ENCODE data around the gene RILPL2. TPM values are rescaled to one million over a fixed set of nuclear protein-coding genes. Genes with fewer than 3 reads are reported as not detected.

Gene RILPL2
- total and polyA plus RNA-seq, 2 of the 13 experiments (the other 11 are each of a cell fraction or from before 2014, with no cell fraction given): 2.7 to 8.1 TPM

DNA sequence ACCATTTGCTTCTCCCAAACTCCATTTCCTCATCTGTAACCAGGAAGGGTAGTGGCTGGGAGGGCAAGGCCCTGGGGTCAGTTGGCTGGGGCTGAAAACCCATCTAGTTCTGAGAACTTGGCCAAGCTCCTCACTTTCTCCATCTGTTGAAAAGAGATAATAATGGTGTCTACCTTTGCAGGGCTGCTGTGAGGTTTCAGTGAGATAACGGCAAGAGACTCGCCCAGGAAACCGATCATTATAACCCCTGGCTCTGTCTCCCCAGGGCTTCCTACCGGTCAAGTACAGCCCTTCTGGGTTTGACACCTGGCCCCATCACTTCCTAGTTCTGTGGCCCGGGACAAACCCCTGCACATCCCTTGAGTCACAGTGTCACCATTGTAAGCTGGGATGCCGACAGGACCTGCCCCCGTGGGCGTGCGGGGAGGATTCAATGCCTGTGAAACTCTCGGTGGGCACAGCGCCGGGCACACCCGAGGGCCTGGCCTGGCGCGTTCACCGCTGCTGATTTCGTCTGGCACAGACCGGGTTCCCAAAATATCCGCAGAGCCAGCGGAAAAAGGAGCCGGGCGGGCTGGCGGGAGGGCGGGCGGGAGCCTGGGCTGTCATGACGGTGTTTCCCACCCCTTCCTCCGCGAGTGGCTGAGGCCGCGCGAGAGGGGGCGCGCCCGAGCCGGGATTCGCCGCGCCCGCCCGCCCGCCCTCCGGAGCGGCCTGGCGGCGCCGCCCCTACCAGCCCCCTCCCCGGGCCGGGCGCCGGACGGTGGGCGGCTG, 48.1 kb downstream of the RILPL2 start:
- in situ Hi-C loops (cut with HindIII; ENCODE audit: extremely low pct_ligation_motif_present, low pct_unique_long_range_greater_than_20kb) (no loop called here), intact Hi-C loops (cut with micrococcal nuclease; ENCODE audit: unreplicated experiment) (no loop called here)
- 4% methylated on average over 5 of the region's 52 CpGs for WGBS (ENCODE audit: low lambda C conversion rate)
- ChIA-PET CTCF (ENCODE audit: low intra/inter-chr PET ratio, low total read pairs) (no interaction called here), POLR2A (interaction anchor here (1.1 to 2.2 kb wide), 3 partner anchors 23 to 155 kb away, joined by 4 to 22 read pairs (median 5); partner anchors contain the start of genes MPHOSPH9, MTRFR and SBNO1)
- Histone ChIP-seq H3K4me1 (ENCODE audit: insufficient read depth, low read length) (peaks cover 48% of the 10 kb centered on the region), H3K79me2 (ENCODE audit: insufficient read depth, low read length) (peaks cover 26% of the 10 kb centered on the region), H2AFZ (ENCODE audit: low read length) (no peak overlapping the region), H3K4me2 (ENCODE audit: low read depth, low read length) (peak overlapping the region; percentile 88), H3K9ac (ENCODE audit: insufficient read depth, low read depth, low read length) (peak overlapping the region; percentile 64), H3K9me3 (ENCODE audit: low read length) (no peaks in the 10 kb centered on the region), H3K36me3 (replicated peaks in 1 of 2; ENCODE audit: control insufficient read depth in 1 of 2, insufficient read depth in 2 of 2, low read length in 2 of 2) (peaks cover 9 to 24% of the 10 kb centered on the region in 2 experiments), H3K27me3 (ENCODE audit: control insufficient read depth in 1 of 2, insufficient read depth in 2 of 2, low read length in 2 of 2) (no peaks in the 10 kb centered on the region), H3K4me3 (replicated peaks in 1 of 3; ENCODE audit: insufficient read depth in 1 of 3, low read depth in 2 of 3, low read length in 3 of 3) (peak overlapping the region; percentile 78 to 85 (median 81)), H4K20me1 (ENCODE audit: insufficient read depth, low read length) (no peaks in the 10 kb centered on the region), H3K27ac (ENCODE audit: extremely low read length, insufficient read depth, low read length) (peak overlapping the region; percentile 64)
- ATAC-seq (peak; percentile 34), FAIRE-seq (no peak), DNase-seq (ENCODE audit: low spot score) (peak; percentile 58)
- TSS peak; percentile 55 for BruUV-seq (replicated peaks)
- TF ChIP-seq ATRX (CRISPR knock-in tag; IDR thresholded peaks at IDR 0.05; ENCODE audit: borderline replicate concordance) (no peak), ZNF891 (CRISPR knock-in tag; IDR thresholded peaks at IDR 0.05) (0 out of 2 replicates have a peak, but pooled peaks have one; percentile 1), CBX1 (IDR thresholded peaks at IDR 0.05; ENCODE audit: low read depth) (no peak), ZNF446 (CRISPR knock-in tag; IDR thresholded peaks at IDR 0.05) (no peak), MYC (CRISPR knock-in tag; IDR thresholded peaks at IDR 0.05; ENCODE audit: borderline replicate concordance) (0 out of 2 replicates have a peak, but pooled peaks have one; percentile 29), SMC3 (IDR thresholded peaks at IDR 0.05; ENCODE audit: low read length) (no peak), RBFOX2 (IDR thresholded peaks at IDR 0.05; ENCODE audit: low read depth, low read length) (no peak), ZNF180 (CRISPR knock-in tag; IDR thresholded peaks at IDR 0.05; ENCODE audit: borderline replicate concordance, low read depth) (no peak), ZNF782 (CRISPR knock-in tag; IDR thresholded peaks at IDR 0.05; ENCODE audit: borderline replicate concordance) (0 out of 2 replicates have a peak, but pooled peaks have one; percentile 54)
- TF ChIP-seq, protein P1, sequence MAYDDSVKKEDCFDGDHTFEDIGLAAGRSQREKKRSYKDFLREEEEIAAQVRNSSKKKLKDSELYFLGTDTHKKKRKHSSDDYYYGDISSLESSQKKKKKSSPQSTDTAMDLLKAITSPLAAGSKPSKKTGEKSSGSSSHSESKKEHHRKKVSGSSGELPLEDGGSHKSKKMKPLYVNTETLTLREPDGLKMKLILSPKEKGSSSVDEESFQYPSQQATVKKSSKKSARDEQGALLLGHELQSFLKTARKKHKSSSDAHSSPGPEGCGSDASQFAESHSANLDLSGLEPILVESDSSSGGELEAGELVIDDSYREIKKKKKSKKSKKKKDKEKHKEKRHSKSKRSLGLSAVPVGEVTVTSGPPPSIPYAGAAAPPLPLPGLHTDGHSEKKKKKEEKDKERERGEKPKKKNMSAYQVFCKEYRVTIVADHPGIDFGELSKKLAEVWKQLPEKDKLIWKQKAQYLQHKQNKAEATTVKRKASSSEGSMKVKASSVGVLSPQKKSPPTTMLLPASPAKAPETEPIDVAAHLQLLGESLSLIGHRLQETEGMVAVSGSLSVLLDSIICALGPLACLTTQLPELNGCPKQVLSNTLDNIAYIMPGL (CRISPR knock-in tag; IDR thresholded peaks at IDR 0.05; ENCODE audit: borderline replicate concordance in 1 of 2, low read depth in 1 of 2): peak in 1 of 2 experiments; percentile 59; a peak in 1 of 4 replicates
- TF ChIP-seq, protein P2, sequence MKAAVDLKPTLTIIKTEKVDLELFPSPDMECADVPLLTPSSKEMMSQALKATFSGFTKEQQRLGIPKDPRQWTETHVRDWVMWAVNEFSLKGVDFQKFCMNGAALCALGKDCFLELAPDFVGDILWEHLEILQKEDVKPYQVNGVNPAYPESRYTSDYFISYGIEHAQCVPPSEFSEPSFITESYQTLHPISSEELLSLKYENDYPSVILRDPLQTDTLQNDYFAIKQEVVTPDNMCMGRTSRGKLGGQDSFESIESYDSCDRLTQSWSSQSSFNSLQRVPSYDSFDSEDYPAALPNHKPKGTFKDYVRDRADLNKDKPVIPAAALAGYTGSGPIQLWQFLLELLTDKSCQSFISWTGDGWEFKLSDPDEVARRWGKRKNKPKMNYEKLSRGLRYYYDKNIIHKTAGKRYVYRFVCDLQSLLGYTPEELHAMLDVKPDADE (CRISPR knock-in tag; IDR thresholded peaks at IDR 0.05): no peak
- TF ChIP-seq, protein P3, sequence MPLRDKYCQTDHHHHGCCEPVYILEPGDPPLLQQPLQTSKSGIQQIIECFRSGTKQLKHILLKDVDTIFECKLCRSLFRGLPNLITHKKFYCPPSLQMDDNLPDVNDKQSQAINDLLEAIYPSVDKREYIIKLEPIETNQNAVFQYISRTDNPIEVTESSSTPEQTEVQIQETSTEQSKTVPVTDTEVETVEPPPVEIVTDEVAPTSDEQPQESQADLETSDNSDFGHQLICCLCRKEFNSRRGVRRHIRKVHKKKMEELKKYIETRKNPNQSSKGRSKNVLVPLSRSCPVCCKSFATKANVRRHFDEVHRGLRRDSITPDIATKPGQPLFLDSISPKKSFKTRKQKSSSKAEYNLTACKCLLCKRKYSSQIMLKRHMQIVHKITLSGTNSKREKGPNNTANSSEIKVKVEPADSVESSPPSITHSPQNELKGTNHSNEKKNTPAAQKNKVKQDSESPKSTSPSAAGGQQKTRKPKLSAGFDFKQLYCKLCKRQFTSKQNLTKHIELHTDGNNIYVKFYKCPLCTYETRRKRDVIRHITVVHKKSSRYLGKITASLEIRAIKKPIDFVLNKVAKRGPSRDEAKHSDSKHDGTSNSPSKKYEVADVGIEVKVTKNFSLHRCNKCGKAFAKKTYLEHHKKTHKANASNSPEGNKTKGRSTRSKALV (CRISPR knock-in tag; IDR thresholded peaks at IDR 0.05): no peak
- TF ChIP-seq, protein P4, sequence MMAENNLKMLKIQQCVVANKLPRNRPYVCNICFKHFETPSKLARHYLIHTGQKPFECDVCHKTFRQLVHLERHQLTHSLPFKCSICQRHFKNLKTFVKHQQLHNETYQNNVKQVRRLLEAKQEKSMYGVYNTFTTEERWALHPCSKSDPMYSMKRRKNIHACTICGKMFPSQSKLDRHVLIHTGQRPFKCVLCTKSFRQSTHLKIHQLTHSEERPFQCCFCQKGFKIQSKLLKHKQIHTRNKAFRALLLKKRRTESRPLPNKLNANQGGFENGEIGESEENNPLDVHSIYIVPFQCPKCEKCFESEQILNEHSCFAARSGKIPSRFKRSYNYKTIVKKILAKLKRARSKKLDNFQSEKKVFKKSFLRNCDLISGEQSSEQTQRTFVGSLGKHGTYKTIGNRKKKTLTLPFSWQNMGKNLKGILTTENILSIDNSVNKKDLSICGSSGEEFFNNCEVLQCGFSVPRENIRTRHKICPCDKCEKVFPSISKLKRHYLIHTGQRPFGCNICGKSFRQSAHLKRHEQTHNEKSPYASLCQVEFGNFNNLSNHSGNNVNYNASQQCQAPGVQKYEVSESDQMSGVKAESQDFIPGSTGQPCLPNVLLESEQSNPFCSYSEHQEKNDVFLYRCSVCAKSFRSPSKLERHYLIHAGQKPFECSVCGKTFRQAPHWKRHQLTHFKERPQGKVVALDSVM (CRISPR knock-in tag; IDR thresholded peaks at IDR 0.05): no peak
- TF ChIP-seq, protein P5, sequence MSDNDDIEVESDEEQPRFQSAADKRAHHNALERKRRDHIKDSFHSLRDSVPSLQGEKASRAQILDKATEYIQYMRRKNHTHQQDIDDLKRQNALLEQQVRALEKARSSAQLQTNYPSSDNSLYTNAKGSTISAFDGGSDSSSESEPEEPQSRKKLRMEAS (IDR thresholded peaks at IDR 0.05): no peak
- TF ChIP-seq, protein P6, sequence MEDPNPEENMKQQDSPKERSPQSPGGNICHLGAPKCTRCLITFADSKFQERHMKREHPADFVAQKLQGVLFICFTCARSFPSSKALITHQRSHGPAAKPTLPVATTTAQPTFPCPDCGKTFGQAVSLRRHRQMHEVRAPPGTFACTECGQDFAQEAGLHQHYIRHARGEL (CRISPR knock-in tag; IDR thresholded peaks at IDR 0.05): no peak

All from HepG2 (cell line).